ENCODE results near the gene NCAPG.

- TF ChIP-seq, protein P1, sequence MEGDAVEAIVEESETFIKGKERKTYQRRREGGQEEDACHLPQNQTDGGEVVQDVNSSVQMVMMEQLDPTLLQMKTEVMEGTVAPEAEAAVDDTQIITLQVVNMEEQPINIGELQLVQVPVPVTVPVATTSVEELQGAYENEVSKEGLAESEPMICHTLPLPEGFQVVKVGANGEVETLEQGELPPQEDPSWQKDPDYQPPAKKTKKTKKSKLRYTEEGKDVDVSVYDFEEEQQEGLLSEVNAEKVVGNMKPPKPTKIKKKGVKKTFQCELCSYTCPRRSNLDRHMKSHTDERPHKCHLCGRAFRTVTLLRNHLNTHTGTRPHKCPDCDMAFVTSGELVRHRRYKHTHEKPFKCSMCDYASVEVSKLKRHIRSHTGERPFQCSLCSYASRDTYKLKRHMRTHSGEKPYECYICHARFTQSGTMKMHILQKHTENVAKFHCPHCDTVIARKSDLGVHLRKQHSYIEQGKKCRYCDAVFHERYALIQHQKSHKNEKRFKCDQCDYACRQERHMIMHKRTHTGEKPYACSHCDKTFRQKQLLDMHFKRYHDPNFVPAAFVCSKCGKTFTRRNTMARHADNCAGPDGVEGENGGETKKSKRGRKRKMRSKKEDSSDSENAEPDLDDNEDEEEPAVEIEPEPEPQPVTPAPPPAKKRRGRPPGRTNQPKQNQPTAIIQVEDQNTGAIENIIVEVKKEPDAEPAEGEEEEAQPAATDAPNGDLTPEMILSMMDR (IDR thresholded peaks at IDR 0.05; ENCODE audit: low read depth, low read length, poor library complexity, severe bottlenecking): no peak
- no peak for TF ChIP-seq EZH2phosphoT487 (IDR thresholded peaks at IDR 0.05; ENCODE audit: borderline replicate concordance, low read length)
These were observed 66.2 kb downstream of the NCAPG start for GRCh38 chr4:17876943-17877342.
